NCI-H1048 (cell line): Measurements from ENCODE around the gene SAP30L.

Source experiments
- DNase-seq: peaks from one replicate; lab custom pipeline; 2025; lab: John Stamatoyannopoulos, UW

SAP30L gene

DNA sequence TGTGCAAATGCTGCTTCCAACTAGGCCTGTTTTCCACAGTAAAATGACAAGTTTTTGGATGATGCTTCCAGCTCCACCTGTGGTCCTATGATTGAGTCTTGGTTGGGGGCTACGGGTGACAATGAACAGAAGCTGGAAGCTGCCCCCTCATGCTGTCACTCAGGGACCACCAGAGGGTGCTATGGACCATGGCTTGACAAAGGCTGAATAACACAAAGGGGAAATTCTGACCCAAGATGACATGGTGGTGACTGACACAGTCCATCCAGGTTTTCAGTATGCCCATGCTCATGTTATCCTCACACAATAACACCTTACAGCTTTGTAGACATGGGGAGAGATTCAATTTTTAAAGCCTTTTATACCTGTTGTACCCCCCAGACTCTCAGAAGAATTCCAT is 23.9 kb upstream of the SAP30L start:
- no peak for DNase-seq

DNA sequence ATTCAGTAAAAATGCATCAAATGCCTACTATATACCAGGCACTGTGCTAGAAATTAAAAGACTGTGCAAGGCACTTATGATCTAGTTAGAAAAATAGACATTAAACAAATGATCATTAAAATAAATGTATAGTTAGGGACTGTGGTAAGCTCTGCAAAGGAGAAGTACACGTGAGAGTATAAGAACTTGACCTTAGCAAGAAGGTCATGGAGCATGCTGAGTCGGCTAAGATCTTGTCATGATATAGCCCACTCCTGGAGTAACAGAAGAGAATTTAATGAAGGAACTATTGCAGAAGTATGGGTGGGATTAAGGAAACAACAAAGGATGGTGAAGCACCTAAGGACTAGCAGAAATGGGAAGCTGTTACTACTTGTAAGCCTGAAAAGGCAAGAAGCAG is 23.5 kb upstream of the SAP30L start:
- DNase-seq = no peak

DNA sequence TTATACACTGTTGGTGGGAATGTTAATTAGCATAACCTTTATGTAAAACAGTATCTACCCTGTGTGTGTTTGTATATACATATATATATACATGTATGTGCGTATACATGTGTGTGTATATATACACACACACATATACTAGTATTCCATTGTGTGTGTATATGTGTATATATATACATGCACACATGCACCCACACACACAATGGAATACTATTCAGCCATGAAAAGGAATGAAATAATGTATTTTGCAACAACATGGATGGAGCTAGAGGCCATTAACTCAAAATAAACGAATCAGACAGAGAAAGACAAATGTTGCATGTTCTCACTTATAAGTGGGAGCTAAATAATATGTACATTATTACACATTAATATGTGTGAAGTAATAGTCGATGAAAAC is 17.6 kb upstream of the SAP30L start:
- DNase-seq = no peak

DNA sequence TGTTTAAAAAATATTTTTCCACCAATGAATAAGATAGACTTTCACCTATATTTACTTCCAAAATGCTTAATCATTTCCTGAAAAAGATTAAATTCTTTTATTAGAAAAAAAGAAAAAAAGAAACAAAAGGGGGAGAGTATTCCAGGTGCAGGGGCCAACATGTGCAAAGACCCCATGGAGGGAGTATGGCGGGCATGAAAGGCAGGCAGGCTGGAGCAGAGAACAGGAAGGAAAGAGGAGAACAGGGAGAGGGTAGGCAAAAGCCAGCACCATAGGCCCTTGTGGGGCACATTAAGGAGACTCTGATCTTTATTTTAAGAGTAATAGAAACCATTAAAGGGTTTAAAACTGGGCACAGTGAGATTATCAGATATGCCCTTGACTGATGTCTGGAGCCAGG is 16.5 kb upstream of the SAP30L start:
- DNase-seq = no peak

DNA sequence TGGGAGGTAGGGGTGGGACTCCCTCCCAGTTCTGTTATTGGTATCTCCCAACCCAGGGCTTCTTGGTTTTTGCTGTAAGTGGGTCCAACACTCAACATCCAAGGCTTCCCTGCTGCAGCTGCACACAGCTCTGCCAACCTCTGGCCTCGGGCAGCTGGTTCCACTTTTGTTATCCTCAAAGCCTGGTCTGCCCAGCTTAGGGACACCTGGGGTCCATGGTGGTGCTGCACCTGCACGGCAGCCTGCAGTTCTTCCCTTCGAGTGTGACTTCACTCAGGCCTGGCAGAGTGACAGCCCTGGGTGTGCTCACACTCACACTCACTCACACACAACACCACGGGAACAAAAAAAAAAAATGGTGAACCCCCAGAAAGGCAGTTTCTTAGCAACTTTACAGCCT is 15.3 kb upstream of the SAP30L start:
- DNase-seq = no peak

DNA sequence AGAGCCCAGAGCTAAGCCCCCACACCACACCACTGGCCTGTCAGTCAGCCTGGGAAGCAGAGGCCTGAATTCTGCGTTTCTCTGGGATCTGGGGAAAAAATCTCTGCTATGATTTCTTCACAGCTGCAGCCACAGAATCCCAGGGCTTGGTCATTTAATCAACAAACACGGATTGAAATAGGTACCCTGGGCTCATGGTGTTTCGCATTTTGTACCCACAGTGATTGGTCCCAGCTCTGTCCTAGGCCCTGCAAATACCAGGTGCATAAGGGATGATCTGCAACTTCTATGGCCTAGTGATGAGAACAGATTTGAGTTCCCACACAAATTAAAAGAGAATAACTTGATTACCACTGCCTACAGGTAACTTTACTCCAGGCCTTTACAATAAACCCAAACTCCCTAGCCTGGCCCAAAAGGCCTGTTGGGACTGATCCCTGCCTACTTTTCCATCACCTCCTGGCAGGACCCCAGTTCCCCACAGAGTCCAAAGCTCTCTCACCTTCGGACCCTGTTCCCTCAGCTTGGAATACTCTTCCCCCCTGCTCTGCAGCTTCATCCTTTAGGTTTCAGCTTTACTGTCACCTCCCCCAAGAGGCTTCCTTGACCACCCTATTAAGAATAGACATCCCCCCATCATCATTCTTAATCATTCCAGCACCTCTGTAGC is 14.7 kb upstream of the SAP30L start:
- no peak for DNase-seq

DNA sequence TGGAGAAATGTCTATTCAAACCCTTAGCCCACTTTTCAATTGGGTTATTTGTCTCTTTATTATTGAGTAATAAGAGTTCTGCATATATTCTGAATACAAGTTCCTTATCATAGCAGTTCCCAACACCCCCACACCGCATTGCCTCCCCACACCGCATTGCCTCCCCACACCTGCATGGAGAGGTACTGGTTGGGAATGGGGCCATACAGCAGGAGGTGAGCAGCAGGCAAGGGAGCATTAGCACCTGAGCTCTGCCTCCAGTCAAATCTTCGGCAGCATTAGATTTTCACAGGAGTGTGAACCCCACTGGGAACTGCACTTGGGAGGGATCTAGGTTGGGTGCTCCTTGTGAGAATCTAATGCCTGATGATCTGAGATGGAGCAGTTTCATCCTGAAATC is 10.6 kb upstream of the SAP30L start:
- DNase-seq = no peak

DNA sequence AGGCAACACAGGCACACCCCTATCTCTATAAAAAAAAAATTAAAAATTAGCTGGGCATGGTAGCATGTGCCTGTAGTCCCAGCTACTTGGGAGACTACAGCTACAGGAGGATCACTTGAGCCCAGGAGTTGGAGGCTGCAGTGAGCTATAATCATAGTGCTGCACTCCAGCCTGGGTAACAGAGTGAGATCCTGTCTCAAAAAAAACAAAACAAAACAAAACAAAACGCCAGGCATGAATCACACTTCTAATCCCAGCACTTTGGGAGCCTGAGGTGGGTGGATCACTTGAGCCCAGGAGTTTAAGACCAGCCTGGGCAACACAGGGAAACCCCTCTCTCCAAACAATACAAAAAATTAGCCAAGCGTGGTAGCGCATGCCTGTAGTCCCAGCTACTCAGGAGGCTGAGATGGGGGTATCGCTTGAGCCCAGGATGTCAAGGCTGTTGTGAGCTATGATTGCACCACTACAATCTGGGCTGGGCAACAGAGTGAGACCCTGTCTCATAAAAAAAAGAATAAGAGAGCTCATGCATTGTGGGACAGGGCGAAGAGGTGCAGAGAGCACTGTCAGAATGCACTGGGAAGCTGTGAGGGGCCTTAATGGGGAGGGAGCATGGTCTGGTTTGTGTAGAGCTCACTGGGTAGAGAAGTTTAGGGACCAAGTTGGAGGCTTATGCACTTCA is 8.4 kb upstream of the SAP30L start:
- no peak for DNase-seq

DNA sequence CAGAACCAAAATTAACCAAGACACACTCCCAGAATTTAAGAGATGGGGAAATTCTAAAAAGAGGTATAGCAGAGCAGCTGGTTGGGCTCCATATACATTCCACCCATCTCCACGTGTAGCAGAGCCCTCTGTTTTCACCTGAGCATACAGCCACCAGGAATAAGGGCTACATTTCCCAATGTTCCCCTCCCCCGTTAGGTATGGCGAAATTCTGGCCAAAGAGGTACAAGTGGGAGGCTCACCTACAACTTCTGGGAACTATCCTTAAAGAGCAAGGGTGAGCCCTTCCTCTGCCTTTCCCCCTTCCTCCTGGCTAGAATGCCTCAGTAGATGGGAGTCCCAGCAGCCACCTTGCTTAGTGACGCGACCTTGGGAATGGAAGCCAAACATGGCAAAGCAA is 5.3 kb upstream of the SAP30L start:
- DNase-seq = no peak

DNA sequence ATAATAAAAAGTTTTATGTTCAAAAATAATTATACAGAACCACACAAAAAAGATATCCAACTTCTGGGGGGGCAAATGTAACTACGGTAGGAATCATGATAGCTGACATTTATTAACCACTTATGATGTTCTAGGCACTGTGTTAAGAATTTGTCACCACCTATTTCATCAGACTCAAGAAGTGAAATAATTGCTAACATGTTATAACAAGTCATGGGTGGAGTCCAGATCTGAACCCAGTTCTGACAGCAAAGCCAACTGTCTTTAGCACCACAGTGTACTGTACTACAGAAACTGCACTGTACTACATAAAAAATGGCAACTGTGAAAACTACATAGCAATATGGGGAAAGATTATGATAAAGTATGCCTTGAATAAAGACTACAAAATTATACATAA is 3.0 kb upstream of the SAP30L start:
- no peak for DNase-seq

DNA sequence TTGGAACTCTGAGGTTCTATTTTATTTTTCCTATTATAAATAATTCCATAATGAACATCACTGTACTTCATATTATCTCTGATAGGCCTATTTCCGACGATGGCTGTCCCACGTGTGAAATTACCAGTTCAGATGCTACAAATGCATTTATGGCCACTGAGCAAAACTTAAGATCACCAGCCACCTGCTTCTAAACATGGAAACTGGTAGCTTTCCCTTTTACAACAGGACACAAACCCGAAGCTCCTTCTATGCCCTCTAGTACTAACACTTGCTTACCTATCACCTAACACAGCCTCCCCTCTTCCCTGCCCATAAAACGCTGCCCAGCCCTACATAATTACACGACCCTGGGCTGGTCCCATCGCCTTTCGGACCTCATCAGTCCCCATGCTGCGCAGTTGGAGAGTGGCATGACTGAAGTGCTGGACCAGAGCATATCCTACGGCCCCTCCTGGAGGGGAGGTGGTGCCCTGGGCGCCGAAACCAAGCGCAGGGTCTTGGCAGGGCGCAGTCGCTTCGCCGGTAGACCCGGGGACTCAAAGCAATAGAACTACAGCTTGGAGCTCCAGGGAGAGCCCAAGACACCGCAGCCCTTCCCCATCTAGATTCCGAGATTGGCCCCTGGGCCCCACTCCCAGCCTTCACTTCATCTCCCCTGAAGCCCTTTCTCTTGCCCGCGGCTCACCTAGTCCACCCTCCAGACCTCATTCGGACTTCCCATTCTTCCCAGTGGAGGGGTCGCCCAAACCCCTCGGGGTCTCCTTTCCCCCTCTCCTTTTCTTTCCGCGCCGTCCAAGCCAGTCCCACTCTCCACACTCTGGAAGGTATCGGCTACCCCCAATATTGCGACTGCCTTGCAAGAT is 1.0 kb upstream of the SAP30L start:
- no peak for DNase-seq

DNA sequence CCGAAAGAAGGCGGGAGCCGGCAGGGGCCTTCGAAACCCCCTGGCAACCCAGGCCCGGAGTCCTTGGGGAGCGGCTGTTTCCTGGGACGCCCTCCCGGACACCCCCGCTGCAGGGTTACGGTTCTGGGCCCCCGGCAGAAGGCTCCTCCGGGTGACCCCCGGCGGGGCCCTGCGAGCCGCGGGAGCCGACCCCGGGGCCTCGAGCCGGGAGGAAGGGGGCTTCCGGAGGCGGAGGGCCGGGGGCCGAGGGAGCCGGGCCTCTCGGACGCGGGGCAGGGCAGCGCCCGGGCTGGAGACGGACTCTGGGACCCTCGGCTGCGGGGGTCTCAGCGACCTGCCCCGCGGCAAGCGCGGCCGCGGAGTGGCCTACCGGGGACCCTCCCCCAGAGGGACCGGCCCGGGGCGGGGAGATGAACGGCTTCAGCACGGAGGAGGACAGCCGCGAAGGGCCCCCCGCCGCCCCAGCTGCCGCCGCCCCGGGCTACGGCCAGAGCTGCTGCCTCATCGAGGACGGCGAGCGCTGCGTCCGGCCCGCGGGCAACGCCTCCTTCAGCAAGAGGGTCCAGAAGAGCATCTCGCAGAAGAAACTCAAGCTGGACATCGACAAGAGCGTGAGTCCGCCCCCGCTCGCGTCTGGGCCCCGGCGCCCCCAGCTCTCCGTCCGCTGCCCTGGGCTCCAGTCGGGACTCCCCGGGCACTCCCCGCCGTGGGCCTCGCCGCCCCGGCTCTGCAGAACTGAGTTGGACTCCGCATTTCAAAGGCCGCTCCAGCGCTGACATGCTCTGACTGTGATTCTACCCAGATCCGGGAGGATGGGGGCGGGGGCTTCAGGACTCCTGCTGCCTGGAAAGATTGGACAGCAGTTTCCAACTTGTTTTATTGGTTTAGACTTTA is 645 bp downstream of the SAP30L start:
- DNase-seq = no peak

DNA sequence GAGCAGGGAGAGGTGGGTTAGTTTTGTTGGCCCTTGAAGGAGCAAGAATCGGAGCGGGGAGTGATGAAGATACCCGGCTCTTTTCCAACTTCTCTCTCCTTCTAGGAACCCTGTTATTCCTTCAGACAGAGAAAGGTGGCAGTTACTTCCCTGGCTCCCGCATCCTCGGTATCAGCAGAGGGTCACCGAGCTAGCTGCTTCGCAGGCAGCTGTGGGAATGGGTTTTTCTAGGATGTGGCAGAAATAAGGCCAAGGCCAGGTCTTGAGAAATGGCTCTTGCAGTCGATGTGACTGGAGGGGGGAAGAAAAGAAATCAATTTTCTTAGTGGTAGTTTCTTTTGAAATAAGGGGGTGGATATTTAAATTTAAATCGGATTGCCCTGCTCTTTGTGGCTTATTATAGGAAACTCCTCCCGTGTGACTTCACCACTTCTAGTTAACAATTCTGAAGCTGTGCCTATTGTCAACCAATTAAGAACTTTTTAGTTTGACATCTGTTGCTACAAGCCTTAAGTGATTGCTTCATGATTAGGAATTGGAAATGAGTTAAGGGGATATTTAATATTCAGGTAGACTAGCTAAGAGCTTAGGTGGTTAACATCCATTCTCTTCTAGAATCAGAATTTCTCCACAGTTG is 1.4 kb downstream of the SAP30L start:
- no peak for DNase-seq

DNA sequence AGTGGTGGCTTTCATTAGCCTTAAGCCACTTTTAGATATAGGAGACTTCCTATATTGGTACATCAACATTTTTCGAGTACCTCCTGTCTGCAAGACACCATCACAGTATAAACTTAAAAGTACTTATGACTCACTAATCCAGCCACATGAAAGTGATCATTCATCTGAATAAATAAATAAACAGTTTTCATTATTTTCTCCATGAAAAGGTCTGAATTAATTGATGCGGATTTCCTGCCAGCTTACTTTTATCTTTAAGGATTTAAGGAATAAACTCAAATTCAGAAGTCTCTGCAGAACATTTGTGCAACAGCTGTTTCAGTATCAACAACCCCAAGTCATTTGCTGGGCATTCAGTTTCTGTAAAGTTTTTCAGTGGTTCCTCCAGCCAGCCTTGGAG is 4.0 kb downstream of the SAP30L start:
- DNase-seq = no peak

DNA sequence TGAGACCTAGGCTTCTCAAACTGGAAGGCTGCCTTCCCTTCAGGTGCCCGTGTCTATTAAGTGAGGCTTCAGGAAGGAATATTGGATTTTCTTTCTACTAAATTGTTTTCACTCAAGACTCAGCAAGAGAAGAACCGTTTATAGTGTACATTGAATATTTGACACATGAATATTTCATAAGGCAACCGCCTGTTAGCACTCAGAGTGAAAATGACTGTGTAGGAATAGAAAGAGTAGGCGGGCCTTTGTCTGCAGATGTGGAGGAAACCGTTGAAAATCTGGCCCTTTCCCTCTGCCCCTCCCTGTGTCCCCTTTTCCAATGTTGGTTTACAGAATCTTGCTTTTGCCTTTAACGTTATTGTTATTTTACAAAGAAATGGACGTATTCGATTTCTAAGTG is 6.2 kb downstream of the SAP30L start:
- DNase-seq = no peak

DNA sequence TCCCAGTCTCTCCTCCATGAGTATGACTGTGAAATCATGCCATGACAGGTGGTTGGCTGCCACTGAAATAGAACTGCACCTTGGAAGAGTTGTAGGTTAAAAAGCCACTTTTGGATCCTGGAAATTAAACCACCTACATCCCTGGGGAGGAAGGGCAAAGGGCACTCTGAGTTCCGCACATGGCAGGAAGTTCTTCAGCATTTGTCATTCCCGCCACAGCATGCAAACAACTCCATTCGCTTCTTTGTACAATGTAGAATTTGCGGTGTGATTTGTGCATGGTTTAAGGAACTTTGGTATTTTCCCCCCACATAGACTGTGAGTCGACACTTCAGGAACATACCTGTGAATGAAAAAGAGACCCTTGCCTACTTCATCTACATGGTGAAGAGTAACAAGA is 9.8 kb downstream of the SAP30L start:
- DNase-seq = no peak

DNA sequence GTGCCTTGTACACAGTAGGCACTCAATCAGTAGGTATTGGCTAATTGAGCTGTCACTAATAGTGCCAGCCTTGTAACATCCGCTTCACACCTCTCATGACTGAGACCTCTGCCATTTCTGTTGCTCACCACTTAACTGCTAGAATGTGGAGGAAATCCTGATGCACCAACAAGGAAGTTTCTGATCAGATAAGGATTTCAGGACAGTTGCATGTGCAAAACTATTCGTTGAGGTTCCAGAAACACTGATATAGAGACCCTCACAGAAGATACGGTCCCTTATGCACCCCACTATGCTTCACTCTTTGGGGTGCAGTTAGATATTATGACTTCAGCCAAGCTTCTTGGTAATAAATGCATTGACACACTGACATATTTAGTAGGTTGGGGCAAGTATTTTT is 10.7 kb downstream of the SAP30L start:
- DNase-seq = no peak

DNA sequence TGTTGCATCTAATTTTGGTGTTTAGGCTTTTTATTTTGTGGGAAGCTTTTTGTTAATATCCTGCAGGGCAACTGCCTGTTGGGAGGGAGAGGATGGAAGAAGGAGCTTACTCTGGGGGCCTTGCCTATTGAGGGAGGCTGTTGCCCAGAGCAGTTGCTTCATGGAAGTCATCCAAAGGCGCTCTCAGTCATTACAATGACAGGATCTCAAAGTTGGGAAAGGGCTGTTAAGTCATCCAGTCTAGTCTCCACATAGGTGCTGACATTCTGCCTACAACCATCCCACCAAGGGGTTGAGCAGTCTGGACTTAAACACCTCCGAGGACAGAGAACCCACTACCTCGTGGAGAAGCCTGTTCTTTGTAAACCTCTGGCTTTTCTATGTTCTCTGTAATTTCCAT is 13.2 kb downstream of the SAP30L start:
- no peak for DNase-seq

DNA sequence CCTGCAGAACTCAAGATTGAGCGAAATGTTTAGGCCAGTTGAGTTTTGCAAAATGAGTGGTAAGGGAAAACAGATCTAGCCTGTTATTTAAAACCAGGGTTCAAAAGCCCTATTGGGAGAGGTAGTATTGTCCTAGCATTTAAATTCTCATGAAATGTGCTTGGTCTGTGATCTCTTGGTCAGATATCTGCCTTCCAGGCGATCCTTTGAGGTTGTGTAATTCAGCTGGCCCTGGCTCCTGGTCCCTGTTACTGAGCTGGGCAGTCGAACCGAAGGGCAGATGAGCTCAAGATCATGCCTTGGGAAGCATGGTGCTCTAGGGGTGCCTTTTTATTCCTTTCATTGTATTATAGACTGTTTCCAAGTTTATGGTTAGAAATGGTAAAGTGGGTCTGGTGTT is 14.4 kb downstream of the SAP30L start:
- no peak for DNase-seq

DNA sequence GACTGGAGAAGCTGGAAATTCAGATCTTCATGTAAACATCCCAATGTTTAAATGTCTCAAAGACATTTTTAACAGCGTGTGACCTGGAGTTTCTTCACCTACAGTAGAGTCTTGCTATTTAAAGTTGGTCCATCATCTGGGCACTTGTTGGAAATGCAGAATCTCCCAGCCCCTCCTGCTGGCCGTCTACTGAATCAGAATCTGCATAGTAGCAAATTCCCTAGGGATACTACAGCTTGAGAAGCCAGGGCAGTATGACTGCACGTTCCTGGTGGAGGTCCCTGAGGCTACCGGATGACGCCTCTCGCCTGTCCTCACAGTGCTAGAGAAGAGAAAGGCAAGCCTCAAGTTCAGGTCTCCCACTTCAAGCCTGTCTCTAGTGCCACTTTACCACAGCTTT is 15.7 kb downstream of the SAP30L start:
- no peak for DNase-seq

DNA sequence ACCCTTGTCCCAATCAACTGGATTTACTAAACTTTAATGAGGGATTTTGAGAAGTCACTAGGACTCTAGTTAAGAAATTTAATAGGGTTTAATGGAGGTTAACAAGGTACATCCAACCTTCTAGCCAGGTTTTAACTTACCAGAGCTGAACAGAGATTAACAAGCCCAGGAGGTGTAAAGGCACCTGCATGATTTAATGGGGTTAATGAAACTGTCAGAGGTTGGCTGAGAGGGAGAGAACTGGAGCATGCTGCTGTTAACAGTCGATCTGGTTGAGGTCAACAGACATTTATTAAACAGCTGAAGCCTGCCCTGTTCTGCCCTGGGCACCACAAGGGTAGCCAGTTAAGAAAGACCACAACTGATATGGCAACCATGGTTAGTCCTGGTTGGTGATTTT is 18.6 kb downstream of the SAP30L start:
- DNase-seq = no peak

DNA sequence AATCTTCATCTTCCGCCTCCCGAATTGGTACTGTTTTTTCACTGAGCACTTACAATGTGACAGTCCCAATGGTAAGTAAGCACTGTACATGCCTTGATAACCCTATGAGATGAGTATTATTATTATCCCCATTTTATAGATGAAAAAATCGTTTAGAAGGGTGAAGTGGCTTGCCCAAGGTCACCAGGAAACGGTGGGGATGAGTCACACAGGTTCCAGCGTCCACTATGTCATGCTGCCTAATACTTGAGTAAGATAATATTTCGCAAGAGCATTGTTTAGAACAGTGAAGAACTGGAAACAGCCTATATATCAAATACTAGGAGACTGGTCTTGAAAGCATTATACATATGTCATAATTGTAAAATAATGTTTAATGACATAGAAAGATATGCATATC is 19.4 kb downstream of the SAP30L start:
- DNase-seq = no peak
